Activated naive CD8-positive, alpha-beta T cell treated with anti-CD3 and anti-CD28 coated beads, Interleukin-2, amount 50 U/mL, for 16 hours (primary cell): ENCODE measurements around the gene PIGU.
"Not testable (repeated sequence)": the region's sequence is repeated elsewhere in the genome, so short reads cannot be mapped to it uniquely, and the experiment has no call there.

Source experiments
- DNase-seq: peaks from one replicate; pipeline ENCODE4 v3.0.0-alpha.2; 2020; ENCODE audit warnings: low read depth, low spot score

Gene PIGU

GRCh38 chr20:34535301-34535840 lies 141.5 kb downstream of the PIGU start:
- DNase-seq: no peak

- no peak for DNase-seq
Measured at GRCh38 chr20:34534391-34535165, 142.3 kb downstream of the PIGU start.

GRCh38 chr20:34532756-34533155 lies 144.1 kb downstream of the PIGU start:
- DNase-seq: no peak

DNA sequence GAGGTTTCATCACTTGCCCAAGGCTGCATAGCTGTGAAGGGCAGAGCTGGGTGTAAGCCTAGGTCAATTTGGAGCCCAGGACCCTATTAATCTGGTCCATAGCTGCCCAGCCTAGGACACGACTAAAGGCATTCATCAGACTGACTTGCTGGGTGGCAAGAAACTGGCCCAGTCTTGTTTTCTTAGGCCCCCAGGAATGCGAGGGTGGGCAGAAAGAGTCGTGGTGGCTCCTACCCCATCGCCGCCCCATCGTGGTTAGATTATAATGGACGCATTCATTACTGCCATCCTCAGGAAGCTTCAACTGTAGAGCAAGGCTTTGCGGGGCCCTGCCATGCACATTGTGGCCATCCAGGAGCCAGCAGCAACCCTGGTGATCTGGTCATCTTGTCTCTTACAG lies 144.6 kb downstream of the PIGU start:
- no peak for DNase-seq

DNA sequence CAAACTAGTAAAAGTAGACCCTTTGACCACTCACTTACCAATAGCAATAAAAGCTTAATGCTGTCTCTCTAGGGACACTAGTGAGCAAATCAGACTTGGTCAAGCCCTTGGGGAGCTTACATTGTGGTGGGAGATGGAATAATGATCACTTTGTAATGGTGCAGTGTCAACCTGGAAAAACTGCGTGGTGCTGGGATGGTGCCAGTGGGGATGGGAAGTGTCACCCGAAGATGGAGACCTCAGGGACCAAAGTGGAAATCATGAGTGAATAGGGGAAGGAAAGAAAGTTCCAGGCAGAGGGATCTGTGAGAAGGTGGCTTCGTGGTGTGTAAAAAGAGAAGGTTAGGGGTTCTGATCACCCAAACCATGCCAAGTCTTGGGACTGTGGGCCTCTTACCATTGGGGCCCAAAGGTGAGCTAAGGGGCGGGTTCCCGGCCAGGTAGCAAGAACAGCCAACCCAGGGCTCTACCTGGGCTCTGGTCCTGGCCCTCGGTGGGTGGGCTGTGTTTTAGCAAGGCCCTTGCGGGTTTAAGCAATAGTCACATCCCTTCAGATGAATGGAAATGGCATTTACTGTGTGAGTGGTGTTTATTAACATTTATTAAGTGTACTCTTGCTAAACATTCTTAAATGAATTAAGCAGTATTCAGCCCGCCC lies 145.2 kb downstream of the PIGU start:
- DNase-seq: no peak

GRCh38 chr20:34530342-34530741 lies 146.6 kb downstream of the PIGU start:
- no peak for DNase-seq

DNA sequence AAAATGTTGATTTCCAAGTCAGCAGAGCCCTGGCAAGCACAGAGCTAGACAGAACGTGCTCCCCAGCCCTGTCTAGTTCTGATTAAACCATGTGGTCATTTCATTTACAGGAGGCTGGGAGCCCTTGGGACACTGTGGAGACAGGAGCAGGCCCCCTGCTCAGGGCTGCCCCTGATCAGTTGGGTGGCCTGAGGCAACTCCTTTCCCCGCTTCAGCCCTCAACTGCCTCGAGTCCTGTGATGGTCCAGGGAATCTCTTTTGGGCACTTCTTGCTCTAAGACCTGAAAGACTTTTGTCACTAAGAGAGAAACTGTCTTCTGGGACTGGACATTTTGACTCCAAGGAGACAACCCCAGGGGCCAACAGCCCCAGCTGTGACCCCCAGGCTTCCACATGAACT lies 147.2 kb downstream of the PIGU start:
- no peak for DNase-seq

DNA sequence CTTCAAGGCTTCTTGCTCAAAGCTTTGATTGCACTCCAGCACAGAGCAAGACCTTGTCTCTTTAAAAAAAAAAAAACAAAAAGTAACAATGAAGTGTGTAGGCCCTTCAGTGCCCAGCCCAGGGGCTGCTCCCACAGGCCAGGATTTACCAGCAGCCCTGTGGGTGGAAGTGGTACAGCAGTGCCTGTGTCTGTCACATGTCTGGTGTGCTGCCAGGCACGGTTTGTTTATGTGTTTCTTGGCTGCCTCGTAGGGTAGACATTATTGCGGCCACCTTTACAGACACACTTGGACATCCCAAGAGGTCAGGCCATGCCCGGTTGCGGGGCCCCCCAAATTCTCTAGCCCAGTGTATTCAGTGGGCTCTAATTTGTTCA lies 148.0 kb downstream of the PIGU start:
- no peak for DNase-seq

GRCh38 chr20:34527016-34527415 lies 149.9 kb downstream of the PIGU start:
- no peak for DNase-seq

DNA sequence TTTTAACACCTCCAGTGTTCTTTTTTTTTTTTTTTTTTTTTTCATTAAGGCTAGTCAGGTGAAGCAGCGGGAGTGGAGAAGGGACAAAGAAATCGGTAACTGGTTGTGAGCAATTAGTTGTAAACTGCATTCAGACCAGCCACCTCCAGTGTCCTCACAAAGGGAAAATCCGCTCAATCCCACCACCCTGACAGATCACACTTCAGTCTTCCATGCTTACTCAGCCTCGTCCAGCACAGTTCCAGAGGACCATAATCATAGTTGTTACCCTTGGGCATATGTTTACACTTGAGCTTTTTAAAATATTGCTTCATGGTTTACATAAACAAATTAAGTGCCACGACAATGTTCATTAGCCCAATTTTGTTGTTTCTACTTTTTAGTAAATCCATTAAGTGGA lies 150.4 kb downstream of the PIGU start:
- no peak for DNase-seq

DNA sequence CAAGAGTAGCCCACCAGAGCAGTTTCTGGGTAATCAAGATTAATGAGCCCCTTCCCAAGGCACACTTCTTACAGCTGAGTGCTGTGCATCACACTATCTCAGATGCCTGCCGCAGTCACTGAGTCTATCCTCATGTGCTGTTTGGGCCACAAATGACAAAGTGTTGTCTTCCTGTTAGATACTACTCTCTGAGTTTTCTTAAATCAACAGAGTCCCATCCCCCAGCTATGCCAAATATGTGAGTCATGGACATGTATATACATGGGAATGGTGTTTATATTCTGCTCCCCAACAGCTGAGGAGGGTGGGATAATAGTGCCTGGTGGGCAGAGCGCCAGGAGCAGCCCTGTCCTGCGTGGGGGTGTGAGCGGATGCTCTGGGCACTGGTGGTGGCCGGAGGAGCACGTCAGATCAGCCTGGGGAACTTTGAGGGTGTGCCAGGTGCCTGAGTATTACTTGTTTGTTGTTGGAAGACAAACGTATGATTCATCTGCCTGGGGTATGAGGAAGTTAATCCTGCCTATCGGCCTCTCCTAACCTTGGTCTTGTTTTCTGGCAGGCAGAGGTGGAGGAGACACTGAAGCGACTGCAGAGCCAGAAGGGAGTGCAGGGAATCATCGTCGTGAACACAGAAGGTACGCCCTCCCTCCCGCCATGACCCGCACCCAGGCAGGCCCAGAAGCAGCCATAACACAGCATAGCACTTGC lies 151.0 kb downstream of the PIGU start:
- no peak for DNase-seq

DNA sequence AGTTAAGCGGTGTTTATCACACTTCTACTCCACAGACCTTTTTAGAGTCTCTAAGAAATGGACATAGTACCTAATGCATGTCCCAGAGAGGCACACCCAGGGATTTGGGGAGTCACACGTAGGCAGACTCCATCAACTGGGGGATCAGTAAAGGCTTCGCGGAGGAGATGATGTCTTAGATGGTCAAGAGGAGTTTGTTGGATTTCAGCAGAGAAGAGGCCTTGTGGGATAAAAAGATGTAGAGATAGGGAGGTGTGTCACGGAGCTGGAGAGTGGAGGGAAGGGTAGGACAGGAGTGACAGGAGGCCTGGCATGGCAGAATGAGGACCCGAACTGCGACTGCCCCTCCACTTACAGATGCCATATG lies 151.6 kb downstream of the PIGU start:
- DNase-seq: no peak

GRCh38 chr20:34524426-34524825 lies 152.5 kb downstream of the PIGU start:
- no peak for DNase-seq

GRCh38 chr20:34522969-34523871 lies 153.7 kb downstream of the PIGU start:
- DNase-seq: peak; percentile 23

GRCh38 chr20:34519841-34520240 lies 157.1 kb downstream of the PIGU start:
- DNase-seq: not testable (repeated sequence)

- not testable (repeated sequence) for DNase-seq
Measured at GRCh38 chr20:34518863-34519262, 158.0 kb downstream of the PIGU start.

- no peak for DNase-seq
Measured at GRCh38 chr20:34517114-34517505, 159.8 kb downstream of the PIGU start.

GRCh38 chr20:34516247-34517113 lies 160.4 kb downstream of the PIGU start, which contains the start of gene DYNLRB1:
Gene DYNLRB1 (plus strand): TSS chr20:34516422. CDS start chr20:34516459, 37 bp downstream.
- DNase-seq: peak; percentile 84

- peak; percentile 28 for DNase-seq
Measured at GRCh38 chr20:34515484-34516246, 161.2 kb downstream of the PIGU start.
